HEK293 (cell line): ENCODE measurements around the gene DNAJC10.

Experiments used
- CTCF ChIA-PET: fragments of 350-600 bp; formaldehyde crosslinking; extraction: SDS; loops from one replicate; lab custom pipeline; 2021; ENCODE audit warnings: antibody characterized with exemption; lab: Yijun Ruan, JAX
- POLR2A ChIA-PET: fragments of 300-600 bp; formaldehyde crosslinking; extraction: SDS; loops from one replicate; lab custom pipeline; 2020; ENCODE audit warnings: antibody characterized with exemption, inconsistent platforms; lab: Yijun Ruan, JAX
- H3K27ac ChIP-seq: fragments of 200-500 bp; sonication (Bioruptor generic); 2 replicates; pipeline ENCODE4 v1.5.1; 2014; ENCODE audit warnings: low read depth, low read length, control low read depth, inconsistent platforms; ENCODE audit errors: extremely low read depth
- H3K36me3 ChIP-seq, 2 experiments: fragments of 200-500 bp in 1 of 2; sonication (Bioruptor generic) in 1 of 2; 1 replicate in 1 of 2; 2 replicates in 1 of 2; pipeline ENCODE4 v1.5.1; 2014 to 2017; ENCODE audit warnings: inconsistent platforms in 2 of 2, low read length in 2 of 2; ENCODE audit not compliant: control insufficient read depth in 2 of 2, insufficient read depth in 1 of 2
- H3K4me1 ChIP-seq: fragments of 200-500 bp; sonication (Bioruptor generic); 2 replicates; pipeline ENCODE4 v1.5.1; 2014; ENCODE audit warnings: mild to moderate bottlenecking, low read length, inconsistent platforms; ENCODE audit not compliant: control insufficient read depth, insufficient read depth
- H3K4me3 ChIP-seq: 2 replicates; pipeline ENCODE4 v1.5.1; 2011; ENCODE audit warnings: low read depth, mild to moderate bottlenecking, control low read depth, low read length, moderate library complexity
- H3K9me3 ChIP-seq: fragments of 200-500 bp; sonication (Bioruptor generic); 2 replicates; pipeline ENCODE4 v1.5.1; 2014; ENCODE audit warnings: low read depth, low read length, inconsistent platforms; ENCODE audit not compliant: control insufficient read depth, insufficient read depth
- GLIS2 ChIP-seq: fragments of 450-650 bp; formaldehyde crosslinking; IDR thresholded peaks from 2 replicates; pipeline ENCODE4 v1.5.1; 2016; ENCODE audit warnings: missing biosample characterization, missing genetic modification characterization
- MEIS1 ChIP-seq: sonication (generic); formaldehyde crosslinking; IDR thresholded peaks from 2 replicates; pipeline ENCODE4 v1.8.1; 2022; ENCODE audit warnings: missing genetic modification reagents, mild to moderate bottlenecking, borderline replicate concordance
- RBAK ChIP-seq: fragments of 450-650 bp; formaldehyde crosslinking; IDR thresholded peaks from 2 replicates; pipeline ENCODE4 v1.5.1; 2016; ENCODE audit warnings: missing biosample characterization, missing genetic modification characterization
- YY1 ChIP-seq: fragments of 450-650 bp; formaldehyde crosslinking; IDR thresholded peaks from 2 replicates; pipeline ENCODE4 v1.5.1; 2018; ENCODE audit warnings: missing biosample characterization, missing genetic modification characterization
- ZBTB21 ChIP-seq: fragments of 450-650 bp; formaldehyde crosslinking; IDR thresholded peaks from 2 replicates; pipeline ENCODE4 v1.5.1; 2017; ENCODE audit warnings: missing biosample characterization, missing genetic modification characterization
- ZBTB26 ChIP-seq: fragments of 450-650 bp; formaldehyde crosslinking; optimal IDR thresholded peaks from 2 replicates; pipeline ENCODE3; 2016; ENCODE audit warnings: missing biosample characterization, mild to moderate bottlenecking, missing genetic modification characterization
- ZIC2 ChIP-seq: fragments of 450-650 bp; formaldehyde crosslinking; IDR thresholded peaks from 2 replicates; pipeline ENCODE4 v1.5.1; 2016; ENCODE audit warnings: missing biosample characterization, missing genetic modification characterization
- ZNF175 ChIP-seq: fragments of 450-650 bp; formaldehyde crosslinking; IDR thresholded peaks from 2 replicates; pipeline ENCODE4 v1.5.1; 2016; ENCODE audit warnings: missing biosample characterization, missing genetic modification characterization
- ZNF184 ChIP-seq: fragments of 450-650 bp; IDR thresholded peaks from 2 replicates; pipeline ENCODE4 v1.5.1; 2018; ENCODE audit warnings: missing biosample characterization, mild to moderate bottlenecking, missing genetic modification characterization
- ZNF221 ChIP-seq: fragments of 450-650 bp; formaldehyde crosslinking; IDR thresholded peaks from 2 replicates; pipeline ENCODE4 v1.5.1; 2017; ENCODE audit warnings: missing biosample characterization, missing genetic modification characterization, borderline replicate concordance
- ZNF266 ChIP-seq: fragments of 450-650 bp; formaldehyde crosslinking; IDR thresholded peaks from 2 replicates; pipeline ENCODE4 v1.5.1; 2016; ENCODE audit warnings: missing biosample characterization, missing genetic modification characterization, low read depth
- ZNF274 ChIP-seq, 2 experiments: fragments of 200-500 bp in 1 of 2; fragments of 450-650 bp in 1 of 2; sonication (Bioruptor generic) in 1 of 2; formaldehyde crosslinking in 1 of 2; IDR thresholded peaks; 2 replicates each; pipeline versions ENCODE4 v1.5.1 to v1.6.1; 2014 to 2016; ENCODE audit warnings: borderline replicate concordance in 1 of 2, inconsistent platforms in 1 of 2, low read length in 1 of 2, missing biosample characterization in 1 of 2, missing genetic modification characterization in 1 of 2
- ZNF341 ChIP-seq: fragments of 450-650 bp; formaldehyde crosslinking; IDR thresholded peaks from 2 replicates; pipeline ENCODE4; 2016; ENCODE audit warnings: low read depth, missing biosample characterization, missing genetic modification characterization
- ZNF37A ChIP-seq: fragments of 450-650 bp; IDR thresholded peaks from 2 replicates; pipeline ENCODE4 v1.5.1; 2018; ENCODE audit warnings: missing biosample characterization, missing genetic modification characterization
- ZNF404 ChIP-seq: fragments of 450-650 bp; formaldehyde crosslinking; IDR thresholded peaks from 2 replicates; pipeline ENCODE4 v1.5.1; 2017; ENCODE audit warnings: missing biosample characterization, missing genetic modification characterization
- ZNF423 ChIP-seq: fragments of 450-650 bp; formaldehyde crosslinking; IDR thresholded peaks from 2 replicates; pipeline ENCODE4 v1.5.1; 2016; ENCODE audit warnings: missing biosample characterization, missing genetic modification characterization
- ZNF48 ChIP-seq: fragments of 450-650 bp; formaldehyde crosslinking; IDR thresholded peaks from 2 replicates; pipeline ENCODE4 v1.5.1; 2016; ENCODE audit warnings: missing biosample characterization, missing genetic modification characterization
- ZNF488 ChIP-seq: fragments of 450-650 bp; formaldehyde crosslinking; IDR thresholded peaks from 2 replicates; pipeline ENCODE4 v1.5.1; 2016; ENCODE audit warnings: missing biosample characterization, missing genetic modification characterization
- ZNF544 ChIP-seq: fragments of 450-650 bp; formaldehyde crosslinking; IDR thresholded peaks from 2 replicates; pipeline ENCODE4 v1.5.0; 2017; ENCODE audit warnings: missing biosample characterization, missing genetic modification characterization
- ZNF549 ChIP-seq: fragments of 450-650 bp; IDR thresholded peaks from 2 replicates; pipeline ENCODE4 v1.5.1; 2018; ENCODE audit warnings: missing biosample characterization, missing genetic modification characterization, mild to moderate bottlenecking, inconsistent platforms, moderate library complexity
- ZNF585B ChIP-seq: fragments of 450-650 bp; formaldehyde crosslinking; IDR thresholded peaks from 2 replicates; pipeline ENCODE4 v1.5.1; 2016; ENCODE audit warnings: missing biosample characterization, missing genetic modification characterization
- ZNF600 ChIP-seq: fragments of 450-650 bp; formaldehyde crosslinking; IDR thresholded peaks from 2 replicates; pipeline ENCODE4 v1.5.1; 2016; ENCODE audit warnings: missing biosample characterization, missing genetic modification characterization
- ZNF621 ChIP-seq: fragments of 450-650 bp; formaldehyde crosslinking; IDR thresholded peaks from 2 replicates; pipeline ENCODE4 v1.5.1; 2017; ENCODE audit warnings: missing biosample characterization, missing genetic modification characterization
- ZNF623 ChIP-seq: fragments of 450-650 bp; formaldehyde crosslinking; IDR thresholded peaks from 2 replicates; pipeline ENCODE4 v1.5.1; 2016; ENCODE audit warnings: missing biosample characterization, missing genetic modification characterization
- ZNF626 ChIP-seq: fragments of 450-650 bp; sonication (Bioruptor Pico); formaldehyde crosslinking; IDR thresholded peaks from 2 replicates; pipeline ENCODE4 v1.5.1; 2018; ENCODE audit warnings: missing biosample characterization, missing genetic modification characterization, inconsistent platforms
- ZNF658 ChIP-seq: fragments of 450-650 bp; formaldehyde crosslinking; IDR thresholded peaks from 2 replicates; pipeline ENCODE4; 2016; ENCODE audit warnings: missing biosample characterization, missing genetic modification characterization
- ZNF707 ChIP-seq: fragments of 450-650 bp; formaldehyde crosslinking; IDR thresholded peaks from 2 replicates; pipeline ENCODE4 v1.5.1; 2016; ENCODE audit warnings: missing biosample characterization, missing genetic modification characterization
- ZNF747 ChIP-seq: fragments of 450-650 bp; formaldehyde crosslinking; IDR thresholded peaks from 2 replicates; pipeline ENCODE4 v1.5.1; 2016; ENCODE audit warnings: missing biosample characterization, missing genetic modification characterization
- ZNF776 ChIP-seq: fragments of 450-650 bp; formaldehyde crosslinking; IDR thresholded peaks from 2 replicates; pipeline ENCODE4 v1.5.0; 2017; ENCODE audit warnings: missing biosample characterization, missing genetic modification characterization, borderline replicate concordance
- ZNF837 ChIP-seq: fragments of 450-650 bp; formaldehyde crosslinking; IDR thresholded peaks from 2 replicates; pipeline ENCODE4 v1.5.1; 2016; ENCODE audit warnings: missing biosample characterization, missing genetic modification characterization
- TF ChIP-seq, protein P1 (sequence below): sonication (generic); formaldehyde crosslinking; IDR thresholded peaks from 2 replicates; pipeline ENCODE4 v1.8.1; 2022; ENCODE audit warnings: mild to moderate bottlenecking, moderate library complexity, missing genetic modification reagents
- TF ChIP-seq, protein P2 (sequence below): fragments of 450-650 bp; IDR thresholded peaks from 2 replicates; pipeline ENCODE4 v1.5.1; 2018; ENCODE audit warnings: missing biosample characterization, mild to moderate bottlenecking, missing genetic modification characterization

The DNAJC10 gene

GRCh38 chr2:182724656-182725055, 8.6 kb downstream of the DNAJC10 start:
- peaks cover 37 to 71% of the 10 kb centered on the region in 2 experiments for H3K36me3 ChIP-seq
- no peaks in the 10 kb centered on the region for H3K4me1 ChIP-seq
- no peak overlapping the region for H3K27ac ChIP-seq
- H3K4me3 ChIP-seq: no peak overlapping the region
- TF ChIP-seq ZBTB26 (tag by site-specific recombination): no peak
- TF ChIP-seq ZNF707 (tag by site-specific recombination): no peak
- TF ChIP-seq ZNF266 (tag by site-specific recombination): no peak
- TF ChIP-seq ZNF544 (tag by site-specific recombination): no peak
- TF ChIP-seq ZNF274 (IDR thresholded peaks at IDR 0.05; ENCODE audit: low read length): no peak
- no peak for TF ChIP-seq ZNF274 (tag by site-specific recombination; IDR thresholded peaks at IDR 0.05; ENCODE audit: borderline replicate concordance)
- no peak for TF ChIP-seq ZNF423 (tag by site-specific recombination)
- no peak for TF ChIP-seq ZNF488
- TF ChIP-seq GLIS2 (tag by site-specific recombination): no peak
- TF ChIP-seq ZNF184 (tag by site-specific recombination): no peak
- TF ChIP-seq YY1 (tag by site-specific recombination): no peak
- no peak for TF ChIP-seq ZNF221 (tag by site-specific recombination)
- no peak for TF ChIP-seq ZNF37A (tag by site-specific recombination)
- no peak for TF ChIP-seq RBAK (tag by site-specific recombination)
- no peak for TF ChIP-seq ZNF48 (tag by site-specific recombination)
- TF ChIP-seq ZNF658 (tag by site-specific recombination): no peak
- no peak for TF ChIP-seq ZNF549 (tag by site-specific recombination)
- ChIA-PET CTCF (interaction anchor here (0.7 kb wide), 1 partner anchor 61 kb away, joined by 4 read pairs; no protein-coding TSS in a partner anchor), POLR2A (no interaction called here)
- H3K9me3 ChIP-seq: no peaks in the 10 kb centered on the region

DNA sequence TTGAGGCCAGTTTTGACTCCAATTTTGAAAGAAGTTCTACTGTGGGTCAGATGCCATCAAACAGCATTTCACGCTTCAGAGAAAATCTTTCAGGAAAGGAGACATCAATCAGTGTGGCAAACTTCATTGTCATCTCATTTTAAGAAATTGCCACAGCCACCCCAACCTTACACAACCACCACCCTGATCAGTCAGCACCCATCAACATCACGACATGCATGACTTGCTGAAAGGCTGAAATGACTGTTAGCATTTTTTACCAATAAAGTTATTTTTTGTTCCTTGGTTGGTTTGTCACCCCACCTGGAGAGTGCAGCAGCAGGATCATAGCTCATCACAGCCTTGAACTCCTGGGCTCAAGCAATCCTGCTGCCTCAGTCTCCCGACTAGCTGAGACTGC, 10.4 kb downstream of the DNAJC10 start:
- ChIA-PET CTCF (no interaction called here), POLR2A (no interaction called here)
- H3K4me3 ChIP-seq: no peak overlapping the region
- H3K4me1 ChIP-seq: no peaks in the 10 kb centered on the region
- no peak overlapping the region for H3K27ac ChIP-seq
- H3K9me3 ChIP-seq: no peaks in the 10 kb centered on the region
- peaks cover 37 to 65% of the 10 kb centered on the region in 2 experiments for H3K36me3 ChIP-seq
- no peak for TF ChIP-seq ZNF404 (tag by site-specific recombination)
- TF ChIP-seq ZIC2 (tag by site-specific recombination): no peak
- no peak for TF ChIP-seq ZNF837 (tag by site-specific recombination)
- TF ChIP-seq ZNF341 (tag by site-specific recombination): no peak
- TF ChIP-seq ZNF776 (tag by site-specific recombination): no peak
- no peak for TF ChIP-seq ZNF621
- TF ChIP-seq ZBTB21 (tag by site-specific recombination): no peak
- TF ChIP-seq ZNF658 (tag by site-specific recombination): no peak
- no peak for TF ChIP-seq ZNF585B (tag by site-specific recombination)
- TF ChIP-seq ZNF175: no peak
- no peak for TF ChIP-seq ZNF626
- no peak for TF ChIP-seq MEIS1
- TF ChIP-seq, protein P1, sequence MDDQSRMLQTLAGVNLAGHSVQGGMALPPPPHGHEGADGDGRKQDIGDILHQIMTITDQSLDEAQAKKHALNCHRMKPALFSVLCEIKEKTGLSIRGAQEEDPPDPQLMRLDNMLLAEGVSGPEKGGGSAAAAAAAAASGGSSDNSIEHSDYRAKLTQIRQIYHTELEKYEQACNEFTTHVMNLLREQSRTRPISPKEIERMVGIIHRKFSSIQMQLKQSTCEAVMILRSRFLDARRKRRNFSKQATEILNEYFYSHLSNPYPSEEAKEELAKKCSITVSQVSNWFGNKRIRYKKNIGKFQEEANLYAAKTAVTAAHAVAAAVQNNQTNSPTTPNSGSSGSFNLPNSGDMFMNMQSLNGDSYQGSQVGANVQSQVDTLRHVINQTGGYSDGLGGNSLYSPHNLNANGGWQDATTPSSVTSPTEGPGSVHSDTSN (CRISPR knock-in tag): no peak
- TF ChIP-seq ZNF707 (tag by site-specific recombination): no peak
- TF ChIP-seq, protein P2, sequence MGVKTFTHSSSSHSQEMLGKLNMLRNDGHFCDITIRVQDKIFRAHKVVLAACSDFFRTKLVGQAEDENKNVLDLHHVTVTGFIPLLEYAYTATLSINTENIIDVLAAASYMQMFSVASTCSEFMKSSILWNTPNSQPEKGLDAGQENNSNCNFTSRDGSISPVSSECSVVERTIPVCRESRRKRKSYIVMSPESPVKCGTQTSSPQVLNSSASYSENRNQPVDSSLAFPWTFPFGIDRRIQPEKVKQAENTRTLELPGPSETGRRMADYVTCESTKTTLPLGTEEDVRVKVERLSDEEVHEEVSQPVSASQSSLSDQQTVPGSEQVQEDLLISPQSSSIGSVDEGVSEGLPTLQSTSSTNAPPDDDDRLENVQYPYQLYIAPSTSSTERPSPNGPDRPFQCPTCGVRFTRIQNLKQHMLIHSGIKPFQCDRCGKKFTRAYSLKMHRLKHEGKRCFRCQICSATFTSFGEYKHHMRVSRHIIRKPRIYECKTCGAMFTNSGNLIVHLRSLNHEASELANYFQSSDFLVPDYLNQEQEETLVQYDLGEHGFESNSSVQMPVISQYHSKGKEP (tag by site-specific recombination): no peak
- TF ChIP-seq ZNF623: no peak
- no peak for TF ChIP-seq ZNF747 (tag by site-specific recombination)
- no peak for TF ChIP-seq ZNF600 (tag by site-specific recombination)
